Measurements from ENCODE around the gene ACY1. TPM values are rescaled to one million over a fixed set of nuclear protein-coding genes. Genes with fewer than 3 reads are reported as not detected.
A peak's percentile ranks its signal among the peaks of the same experiment; 100 is the strongest.

Gene ACY1
- total RNA-seq, 1 donor from 2014 or later, result 58.0 TPM

- DNase-seq (ENCODE audit: low spot score), result peak; percentile 58
- Mint-ChIP-seq H3K4me3 (peak overlapping the region; percentile 89), H3K27ac (peak overlapping the region; percentile 84), H3K9me3 (no peaks in the 10 kb centered on the region), H3K27me3 (ENCODE audit: insufficient read depth) (no peaks in the 10 kb centered on the region), H3K36me3 (ENCODE audit: low read depth) (peaks cover 14% of the 10 kb centered on the region), H3K4me1 (ENCODE audit: low read depth) (peaks cover 34% of the 10 kb centered on the region)
- intact Hi-C loops (cut with micrococcal nuclease), result loop anchor here (1.0 to 5.0 kb wide), 13 partner anchors 24 to 1404 kb away; partner anchors contain the start of genes ABHD14B, ACY1, DCAF1 and DCP1A
These were observed 40.5 kb upstream of the ACY1 start for GRCh38 chr3:51942603-51943450.

GRCh38 chr3:51943451-51944391 lies 39.6 kb upstream of the ACY1 start:
- DNase-seq (ENCODE audit: low spot score), result no peak
- H3K9me3 Mint-ChIP-seq, result no peaks in the 10 kb centered on the region

GRCh38 chr3:51944451-51945021 lies 38.8 kb upstream of the ACY1 start:
- no peak overlapping the region for H3K27ac Mint-ChIP-seq

More at GRCh38 chr3:51943451-51944391, 39.6 kb upstream of the ACY1 start:
- H3K27ac Mint-ChIP-seq, result no peak overlapping the region
- H3K36me3 Mint-ChIP-seq (ENCODE audit: low read depth), result peaks cover 14% of the 10 kb centered on the region
- H3K4me1 Mint-ChIP-seq (ENCODE audit: low read depth), result peaks cover 29% of the 10 kb centered on the region
- H3K27me3 Mint-ChIP-seq (ENCODE audit: insufficient read depth), result no peaks in the 10 kb centered on the region
- intact Hi-C loops (cut with micrococcal nuclease), result loop anchor here (2.0 to 5.0 kb wide), 2 partner anchors 273 to 1404 kb away; partner anchors contain the start of genes DCP1A and TEX264
- peak overlapping the region; percentile 28 for H3K4me3 Mint-ChIP-seq

GRCh38 chr3:51945031-51945840 lies 38.1 kb upstream of the ACY1 start:
- DNase-seq (ENCODE audit: low spot score), result no peak
- intact Hi-C loops (cut with micrococcal nuclease), result no loop called here
- Mint-ChIP-seq H3K36me3 (ENCODE audit: low read depth) (peaks cover 9% of the 10 kb centered on the region), H3K27me3 (ENCODE audit: insufficient read depth) (no peaks in the 10 kb centered on the region), H3K9me3 (no peaks in the 10 kb centered on the region), H3K4me3 (no peak overlapping the region), H3K4me1 (ENCODE audit: low read depth) (peaks cover 15% of the 10 kb centered on the region), H3K27ac (no peak overlapping the region)

More at GRCh38 chr3:51944451-51945021, 38.8 kb upstream of the ACY1 start:
- H3K36me3 Mint-ChIP-seq (ENCODE audit: low read depth), result peaks cover 9% of the 10 kb centered on the region
- no peaks in the 10 kb centered on the region for H3K27me3 Mint-ChIP-seq (ENCODE audit: insufficient read depth)
- peaks cover 22% of the 10 kb centered on the region for H3K4me1 Mint-ChIP-seq (ENCODE audit: low read depth)
- no peak overlapping the region for H3K4me3 Mint-ChIP-seq
- no peak for DNase-seq (ENCODE audit: low spot score)
- intact Hi-C loops (cut with micrococcal nuclease), result loop anchor here (5.0 kb wide), 1 partner anchor 1403 kb away; the partner anchor contains the start of gene DCP1A
- H3K9me3 Mint-ChIP-seq, result no peaks in the 10 kb centered on the region

- no peak for DNase-seq (ENCODE audit: low spot score)
- Mint-ChIP-seq H3K4me3 (no peak overlapping the region), H3K27ac (peak overlapping the region; percentile 48), H3K27me3 (ENCODE audit: insufficient read depth) (peaks cover 2% of the 10 kb centered on the region), H3K9me3 (no peaks in the 10 kb centered on the region), H3K4me1 (ENCODE audit: low read depth) (peaks cover 7% of the 10 kb centered on the region), H3K36me3 (ENCODE audit: low read depth) (peaks cover 1% of the 10 kb centered on the region)
- intact Hi-C loops (cut with micrococcal nuclease), result no loop called here
These were observed 37.2 kb upstream of the ACY1 start for GRCh38 chr3:51945926-51946705.

GRCh38 chr3:51946796-51947195 lies 36.5 kb upstream of the ACY1 start:
- H3K4me1 Mint-ChIP-seq (ENCODE audit: low read depth), result peaks cover 6% of the 10 kb centered on the region
- no peak overlapping the region for H3K4me3 Mint-ChIP-seq
- intact Hi-C loops (cut with micrococcal nuclease), result no loop called here
- no peaks in the 10 kb centered on the region for H3K36me3 Mint-ChIP-seq (ENCODE audit: low read depth)
- DNase-seq (ENCODE audit: low spot score), result no peak
- H3K9me3 Mint-ChIP-seq, result no peaks in the 10 kb centered on the region
- peak overlapping the region; percentile 48 for H3K27ac Mint-ChIP-seq
- H3K27me3 Mint-ChIP-seq (ENCODE audit: insufficient read depth), result peaks cover 3% of the 10 kb centered on the region

- H3K4me3 Mint-ChIP-seq, result no peak overlapping the region
- H3K9me3 Mint-ChIP-seq, result no peaks in the 10 kb centered on the region
- H3K27me3 Mint-ChIP-seq (ENCODE audit: insufficient read depth), result peaks cover 8% of the 10 kb centered on the region
- DNase-seq (ENCODE audit: low spot score), result no peak
- peaks cover 6% of the 10 kb centered on the region for H3K4me1 Mint-ChIP-seq (ENCODE audit: low read depth)
- H3K36me3 Mint-ChIP-seq (ENCODE audit: low read depth), result no peaks in the 10 kb centered on the region
- intact Hi-C loops (cut with micrococcal nuclease), result no loop called here
- H3K27ac Mint-ChIP-seq, result no peak overlapping the region
These were observed 36.0 kb upstream of the ACY1 start for GRCh38 chr3:51947215-51947900.

GRCh38 chr3:51948016-51948580 lies 35.2 kb upstream of the ACY1 start:
- H3K36me3 Mint-ChIP-seq (ENCODE audit: low read depth), result no peaks in the 10 kb centered on the region
- no peaks in the 10 kb centered on the region for H3K9me3 Mint-ChIP-seq
- no peak overlapping the region for H3K4me3 Mint-ChIP-seq
- no peak overlapping the region for H3K27ac Mint-ChIP-seq
- intact Hi-C loops (cut with micrococcal nuclease), result no loop called here
- peaks cover 11% of the 10 kb centered on the region for H3K27me3 Mint-ChIP-seq (ENCODE audit: insufficient read depth)
- DNase-seq (ENCODE audit: low spot score), result no peak
- peaks cover under 1% of the 10 kb centered on the region for H3K4me1 Mint-ChIP-seq (ENCODE audit: low read depth)

GRCh38 chr3:51949121-51949520 lies 34.2 kb upstream of the ACY1 start:
- H3K27me3 Mint-ChIP-seq (ENCODE audit: insufficient read depth), result peaks cover 21% of the 10 kb centered on the region
- H3K36me3 Mint-ChIP-seq (ENCODE audit: low read depth), result no peaks in the 10 kb centered on the region
- intact Hi-C loops (cut with micrococcal nuclease), result no loop called here
- no peaks in the 10 kb centered on the region for H3K4me1 Mint-ChIP-seq (ENCODE audit: low read depth)
- no peak overlapping the region for H3K4me3 Mint-ChIP-seq
- no peak for DNase-seq (ENCODE audit: low spot score)
- no peak overlapping the region for H3K27ac Mint-ChIP-seq
- H3K9me3 Mint-ChIP-seq, result no peaks in the 10 kb centered on the region

- Mint-ChIP-seq H3K27me3 (ENCODE audit: insufficient read depth) (peaks cover 33% of the 10 kb centered on the region), H3K9me3 (no peaks in the 10 kb centered on the region), H3K36me3 (ENCODE audit: low read depth) (no peaks in the 10 kb centered on the region), H3K4me3 (no peak overlapping the region), H3K4me1 (ENCODE audit: low read depth) (no peaks in the 10 kb centered on the region), H3K27ac (no peak overlapping the region)
- intact Hi-C loops (cut with micrococcal nuclease), result no loop called here
- no peak for DNase-seq (ENCODE audit: low spot score)
These were observed 32.4 kb upstream of the ACY1 start for GRCh38 chr3:51950899-51951298.

- H3K27ac Mint-ChIP-seq, result no peak overlapping the region
- H3K36me3 Mint-ChIP-seq (ENCODE audit: low read depth), result peaks cover 4% of the 10 kb centered on the region
- no peaks in the 10 kb centered on the region for H3K9me3 Mint-ChIP-seq
- H3K4me1 Mint-ChIP-seq (ENCODE audit: low read depth), result no peaks in the 10 kb centered on the region
- no peak for DNase-seq (ENCODE audit: low spot score)
- H3K27me3 Mint-ChIP-seq (ENCODE audit: insufficient read depth), result peaks cover 38% of the 10 kb centered on the region
- no peak overlapping the region for H3K4me3 Mint-ChIP-seq
- intact Hi-C loops (cut with micrococcal nuclease), result no loop called here
These were observed 29.9 kb upstream of the ACY1 start for GRCh38 chr3:51953445-51953844.

Data from activated T-helper 1 cell treated with anti-CD3 and anti-CD28 coated beads, Interleukin-12 subunit alpha, Interleukin-12 subunit beta, Interleukin-2, Interleukin-4 antibody, amounts not matched to agents 30 ng/mL and 10 ng/mL and 1 ng/mL, durations not matched to agents 14 hours and 24 hours and 36 hours (primary cell).